Measurements from ENCODE around the gene C4orf50. TPM values are rescaled to one million over a fixed set of nuclear protein-coding genes. Genes with fewer than 3 reads are reported as not detected.

C4orf50 gene
- total RNA-seq, 4 donors from 2014 or later, result 0.21 to 0.30 TPM; not detected in 2

DNA sequence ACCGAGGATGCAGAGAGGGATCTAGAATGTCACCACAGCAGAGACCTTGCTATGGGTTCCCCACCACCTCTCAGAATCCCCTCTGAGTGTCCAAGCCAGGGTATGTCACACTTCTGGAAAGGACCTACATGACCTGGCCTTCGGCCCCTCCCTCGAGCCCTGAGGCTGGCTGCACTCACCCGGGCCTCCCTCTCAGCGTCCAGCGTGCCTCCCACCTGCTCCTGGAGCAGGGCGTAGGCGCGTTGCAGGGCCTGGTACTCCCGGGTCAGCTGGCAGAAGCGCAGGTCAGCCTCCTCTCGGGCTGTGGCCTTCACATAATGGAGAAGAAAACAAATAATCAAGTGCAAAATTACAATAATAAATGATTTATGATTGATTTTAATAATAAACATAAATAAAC, 43.9 kb upstream of the C4orf50 start:
- no peak for DNase-seq (ENCODE audit: low spot score in 2 of 2)
- 84 to 85% methylated on average over 11 to 12 of the region's 12 CpGs for WGBS, 2 donors
- peaks cover 0 to 44% (median 6%) of the 10 kb centered on the region in 4 donors for H3K9me3 ChIP-seq
- no peak overlapping the region for H3K4me3 ChIP-seq
- no peak for TF ChIP-seq EP300 (IDR thresholded peaks at IDR 0.05)
- TF ChIP-seq POLR2A (IDR thresholded peaks at IDR 0.05), result no peak
- TF ChIP-seq, protein P1, sequence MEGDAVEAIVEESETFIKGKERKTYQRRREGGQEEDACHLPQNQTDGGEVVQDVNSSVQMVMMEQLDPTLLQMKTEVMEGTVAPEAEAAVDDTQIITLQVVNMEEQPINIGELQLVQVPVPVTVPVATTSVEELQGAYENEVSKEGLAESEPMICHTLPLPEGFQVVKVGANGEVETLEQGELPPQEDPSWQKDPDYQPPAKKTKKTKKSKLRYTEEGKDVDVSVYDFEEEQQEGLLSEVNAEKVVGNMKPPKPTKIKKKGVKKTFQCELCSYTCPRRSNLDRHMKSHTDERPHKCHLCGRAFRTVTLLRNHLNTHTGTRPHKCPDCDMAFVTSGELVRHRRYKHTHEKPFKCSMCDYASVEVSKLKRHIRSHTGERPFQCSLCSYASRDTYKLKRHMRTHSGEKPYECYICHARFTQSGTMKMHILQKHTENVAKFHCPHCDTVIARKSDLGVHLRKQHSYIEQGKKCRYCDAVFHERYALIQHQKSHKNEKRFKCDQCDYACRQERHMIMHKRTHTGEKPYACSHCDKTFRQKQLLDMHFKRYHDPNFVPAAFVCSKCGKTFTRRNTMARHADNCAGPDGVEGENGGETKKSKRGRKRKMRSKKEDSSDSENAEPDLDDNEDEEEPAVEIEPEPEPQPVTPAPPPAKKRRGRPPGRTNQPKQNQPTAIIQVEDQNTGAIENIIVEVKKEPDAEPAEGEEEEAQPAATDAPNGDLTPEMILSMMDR (IDR thresholded peaks at IDR 0.05), result no peak
- no peak overlapping the region for H3K27ac ChIP-seq
- no peaks in the 10 kb centered on the region for H3K4me1 ChIP-seq
- no peaks in the 10 kb centered on the region for H3K27me3 ChIP-seq
- H3K36me3 ChIP-seq, result no peaks in the 10 kb centered on the region

DNA sequence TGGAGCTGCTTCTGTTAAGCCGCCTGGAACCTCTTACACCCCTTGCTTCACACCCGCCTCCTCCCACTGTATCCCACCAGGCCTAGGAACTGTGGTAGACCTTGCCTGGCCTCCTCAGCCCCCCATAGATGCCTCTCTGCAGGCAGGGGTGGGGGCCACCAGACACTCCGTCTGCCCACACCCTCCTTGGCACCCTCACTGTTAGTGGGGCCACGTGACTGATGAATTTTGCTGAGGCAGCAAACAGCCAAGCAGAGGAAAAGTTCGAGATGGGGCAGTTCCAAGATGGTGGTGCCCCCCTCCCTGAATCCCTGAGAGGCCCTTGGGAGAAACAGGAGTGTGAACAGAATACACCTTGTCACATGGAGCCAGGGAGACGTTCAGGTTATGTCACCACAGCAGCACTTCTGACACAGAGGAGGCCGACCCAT, 41.2 kb upstream of the C4orf50 start:
- 88 to 89% methylated on average over 6 to 7 of the region's 7 CpGs for WGBS, 2 donors
- Histone ChIP-seq H3K27me3 (no peaks in the 10 kb centered on the region), H3K27ac (no peak overlapping the region), H3K4me1 (no peaks in the 10 kb centered on the region), H3K4me3 (no peak overlapping the region), H3K9me3 (peaks cover 0 to 47% (median 6%) of the 10 kb centered on the region in 4 donors), H3K36me3 (no peaks in the 10 kb centered on the region)
- no peak for DNase-seq (ENCODE audit: low spot score in 2 of 2)
- TF ChIP-seq EP300 (IDR thresholded peaks at IDR 0.05), result no peak

GRCh38 chr4:6058531-6059374, 40.5 kb upstream of the C4orf50 start:
- no peak for DNase-seq (ENCODE audit: low spot score in 2 of 2)
- Histone ChIP-seq H3K4me1 (no peaks in the 10 kb centered on the region), H3K36me3 (no peaks in the 10 kb centered on the region), H3K27me3 (no peaks in the 10 kb centered on the region), H3K27ac (no peak overlapping the region), H3K4me3 (no peak overlapping the region), H3K9me3 (peaks cover 0 to 47% (median 6%) of the 10 kb centered on the region in 4 donors)
- 94% methylated on average over 12 of the region's 12 CpGs for WGBS, 2 donors
- TF ChIP-seq, protein P1 (IDR thresholded peaks at IDR 0.05), result no peak

DNA sequence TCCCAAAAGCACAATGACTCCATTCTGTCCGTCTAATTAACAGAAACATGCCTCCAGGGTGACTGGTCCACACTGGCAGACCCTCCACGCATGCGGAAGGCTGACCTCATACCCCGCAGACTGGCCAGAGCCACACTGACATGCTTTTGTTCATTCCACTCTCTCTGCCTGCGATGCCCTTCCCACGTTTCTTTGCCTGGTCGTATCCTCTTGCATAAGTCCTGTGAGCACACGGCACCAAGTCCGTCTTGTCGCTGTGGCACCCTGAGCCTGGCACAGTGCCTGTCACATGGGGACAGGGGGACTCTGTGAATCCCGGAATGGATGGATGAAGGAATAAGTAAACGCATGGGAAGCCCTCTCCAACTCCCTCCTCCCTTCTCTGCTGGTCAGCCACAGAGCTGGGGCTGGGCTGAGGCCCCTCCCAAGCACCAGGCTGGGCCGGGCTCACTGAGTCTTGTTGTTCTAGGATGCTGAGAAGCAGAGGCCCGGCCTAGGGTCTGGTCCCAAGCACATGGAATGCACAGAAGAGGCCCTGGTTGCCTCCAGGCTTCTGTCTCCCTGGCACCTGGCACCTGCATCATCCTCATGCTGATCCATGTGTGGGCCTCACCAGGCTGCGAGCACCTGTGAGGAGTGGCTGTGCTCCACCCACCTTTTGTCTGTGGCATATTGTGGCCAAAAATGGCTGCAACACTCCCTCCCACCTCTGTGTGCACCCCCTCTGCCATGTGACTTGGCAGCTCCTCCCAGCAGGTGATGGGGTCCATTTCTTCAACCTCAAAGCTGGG, 38.9 kb upstream of the C4orf50 start:
- Histone ChIP-seq H3K4me1 (no peaks in the 10 kb centered on the region), H3K4me3 (no peak overlapping the region), H3K9me3 (peaks cover 0 to 47% (median 6%) of the 10 kb centered on the region in 4 donors), H3K27me3 (no peaks in the 10 kb centered on the region), H3K36me3 (no peaks in the 10 kb centered on the region), H3K27ac (no peak overlapping the region)
- TF ChIP-seq, protein P1 (IDR thresholded peaks at IDR 0.05), result no peak
- no peak for TF ChIP-seq POLR2A (IDR thresholded peaks at IDR 0.05)
- TF ChIP-seq EP300 (IDR thresholded peaks at IDR 0.05), result no peak
- WGBS, 2 donors, result 61% methylated on average over 12 to 15 of the region's 15 CpGs
- DNase-seq (ENCODE audit: low spot score in 2 of 2), result no peak

DNA sequence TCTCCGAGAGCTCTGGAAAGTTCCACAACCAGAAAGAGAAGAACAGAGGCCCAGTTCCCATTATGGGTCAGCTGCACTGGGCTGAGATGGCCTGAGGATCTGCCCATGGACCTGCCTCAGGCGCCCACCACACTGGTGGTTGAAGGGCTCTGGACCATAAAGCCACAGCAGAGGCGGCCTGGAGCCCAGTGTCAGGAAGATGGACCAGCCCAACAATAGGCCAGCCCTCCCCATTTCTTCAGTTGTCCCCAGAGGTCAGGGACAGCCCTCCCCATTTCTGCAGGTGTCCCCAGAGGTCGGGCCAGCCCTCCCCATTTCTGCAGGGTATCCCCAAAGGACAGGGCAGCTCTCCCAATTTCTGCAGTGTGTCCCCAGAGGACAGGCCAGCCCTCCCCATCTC, 37.2 kb upstream of the C4orf50 start:
- no peaks in the 10 kb centered on the region for H3K4me1 ChIP-seq
- H3K27me3 ChIP-seq, result no peaks in the 10 kb centered on the region
- TF ChIP-seq, protein P1 (IDR thresholded peaks at IDR 0.05), result no peak
- no peak for TF ChIP-seq POLR2A (IDR thresholded peaks at IDR 0.05)
- TF ChIP-seq EP300 (IDR thresholded peaks at IDR 0.05), result no peak
- no peaks in the 10 kb centered on the region for H3K36me3 ChIP-seq
- H3K4me3 ChIP-seq, result no peak overlapping the region
- no peak overlapping the region for H3K27ac ChIP-seq
- DNase-seq (ENCODE audit: low spot score in 2 of 2), result no peak
- H3K9me3 ChIP-seq, result peaks cover 0 to 36% (median 6%) of the 10 kb centered on the region in 4 donors
- 78 to 89% methylated on average over 4 of the region's 4 CpGs for WGBS, 2 donors

Data from tibial nerve (tissue), 4 donors.